ENCODE measurements around the gene TBCEL.

GRCh38 chr11:121086866-121087265 is 63.0 kb downstream of the TBCEL start:
- no peak for TF ChIP-seq CTCF (IDR thresholded peaks at IDR 0.05; ENCODE audit: extremely low read depth in 1 of 2, insufficient read depth in 1 of 2, low read depth in 1 of 2, low read length in 2 of 2)
- no peak for TF ChIP-seq MAX (IDR thresholded peaks at IDR 0.05; ENCODE audit: insufficient read depth, insufficient read length)
- TF ChIP-seq POLR2AphosphoS5 (IDR thresholded peaks at IDR 0.05; ENCODE audit: insufficient read depth, low read depth, low read length) = no peak

Measured in endothelial cell of umbilical vein (primary cell).